Measurements from ENCODE around the gene KIF1A.

The KIF1A gene

GRCh38 chr2:240803191-240803590, 16.8 kb downstream of the KIF1A start:
- Histone ChIP-seq H3K9me3 (ENCODE audit: control insufficient read depth, insufficient read depth, low read length) (no peaks in the 10 kb centered on the region), H3K4me3 (ENCODE audit: low read depth, low read length) (no peak overlapping the region), H3K27me3 (ENCODE audit: control insufficient read depth, insufficient read depth, low read length) (no peaks in the 10 kb centered on the region), H3K9ac (ENCODE audit: low read depth, low read length) (no peak overlapping the region), H3K36me3 (ENCODE audit: control insufficient read depth, insufficient read depth, low read length) (peaks cover 9% of the 10 kb centered on the region), H3K4me1 (ENCODE audit: control insufficient read depth, insufficient read depth, low read length) (no peaks in the 10 kb centered on the region)

DNA sequence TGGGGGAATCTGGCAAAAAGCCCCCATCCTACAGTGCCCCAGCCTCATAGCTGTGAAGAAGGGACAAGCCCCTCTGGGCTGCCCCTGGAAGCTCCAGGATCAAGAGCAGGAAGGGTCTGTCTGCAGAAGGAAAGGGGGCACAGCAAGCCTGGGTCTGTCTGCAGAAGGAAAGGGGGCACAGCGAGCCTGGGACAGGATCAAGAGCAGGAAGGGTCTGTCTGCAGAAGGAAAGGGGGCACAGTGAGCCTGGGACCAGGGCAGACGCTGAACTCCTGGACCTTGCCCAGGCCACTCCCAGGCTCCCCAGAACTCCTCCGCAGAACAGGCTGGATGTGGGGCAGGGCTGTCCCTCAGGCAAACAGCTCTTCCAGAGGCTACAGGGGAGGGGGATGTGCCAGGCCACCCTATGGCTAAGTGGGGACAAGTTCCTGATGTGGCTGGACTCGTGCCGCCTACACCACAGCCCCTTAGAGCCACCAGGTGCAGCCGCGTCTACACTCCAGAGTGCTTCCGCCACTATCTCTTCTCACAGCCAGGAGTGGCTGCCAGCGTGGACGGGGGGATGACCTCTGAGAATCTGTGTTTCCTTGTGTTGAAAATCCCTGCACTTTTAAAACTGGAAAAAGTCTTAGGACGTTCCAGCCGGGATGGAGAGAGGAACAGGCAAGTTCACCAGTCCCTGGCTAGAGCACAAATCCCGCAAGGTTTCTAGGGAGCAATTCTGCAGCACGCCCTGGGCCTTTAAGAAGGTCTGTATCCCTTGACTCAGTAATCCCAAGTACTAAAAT, 20.8 kb downstream of the KIF1A start:
- Histone ChIP-seq H3K4me1 (ENCODE audit: control insufficient read depth, insufficient read depth, low read length) (no peaks in the 10 kb centered on the region), H3K9me3 (ENCODE audit: control insufficient read depth, insufficient read depth, low read length) (no peaks in the 10 kb centered on the region), H3K4me3 (ENCODE audit: low read depth, low read length) (no peak overlapping the region), H3K36me3 (ENCODE audit: control insufficient read depth, insufficient read depth, low read length) (peaks cover 43% of the 10 kb centered on the region), H3K9ac (ENCODE audit: low read depth, low read length) (peak overlapping the region; percentile 1), H3K27me3 (ENCODE audit: control insufficient read depth, insufficient read depth, low read length) (no peaks in the 10 kb centered on the region)

DNA sequence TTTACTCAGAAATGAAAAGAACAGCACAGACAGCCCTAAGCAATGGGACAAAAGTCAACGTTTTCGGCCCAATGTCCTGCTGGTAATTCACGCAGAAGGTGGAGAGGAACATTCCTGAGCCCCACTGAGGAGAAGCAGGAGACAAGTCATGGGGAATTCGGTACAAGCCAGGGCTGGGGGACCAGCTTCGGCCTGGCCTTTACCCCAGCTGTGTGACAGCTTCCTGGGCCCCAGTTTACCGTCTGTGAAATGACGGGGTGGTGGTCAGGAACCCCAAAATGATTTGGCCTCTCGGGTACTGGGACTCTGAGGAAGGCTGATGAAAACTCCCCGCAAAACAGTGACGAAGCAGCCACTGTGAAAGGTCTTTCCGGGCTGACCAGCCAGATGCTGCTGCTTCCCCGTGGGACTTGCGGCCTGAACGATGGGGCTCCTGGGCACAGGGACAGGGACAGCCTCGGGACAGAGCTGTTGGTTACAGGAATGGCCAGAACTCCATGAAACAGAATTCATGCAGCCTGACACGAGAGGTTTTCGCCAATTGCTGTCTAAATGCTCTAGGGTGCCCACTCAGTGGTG, 21.6 kb downstream of the KIF1A start:
- Histone ChIP-seq H3K4me3 (ENCODE audit: low read depth, low read length) (no peak overlapping the region), H3K9me3 (ENCODE audit: control insufficient read depth, insufficient read depth, low read length) (no peaks in the 10 kb centered on the region), H3K4me1 (ENCODE audit: control insufficient read depth, insufficient read depth, low read length) (no peaks in the 10 kb centered on the region), H3K9ac (ENCODE audit: low read depth, low read length) (peak overlapping the region; percentile 1), H3K36me3 (ENCODE audit: control insufficient read depth, insufficient read depth, low read length) (peaks cover 51% of the 10 kb centered on the region), H3K27me3 (ENCODE audit: control insufficient read depth, insufficient read depth, low read length) (no peaks in the 10 kb centered on the region)

DNA sequence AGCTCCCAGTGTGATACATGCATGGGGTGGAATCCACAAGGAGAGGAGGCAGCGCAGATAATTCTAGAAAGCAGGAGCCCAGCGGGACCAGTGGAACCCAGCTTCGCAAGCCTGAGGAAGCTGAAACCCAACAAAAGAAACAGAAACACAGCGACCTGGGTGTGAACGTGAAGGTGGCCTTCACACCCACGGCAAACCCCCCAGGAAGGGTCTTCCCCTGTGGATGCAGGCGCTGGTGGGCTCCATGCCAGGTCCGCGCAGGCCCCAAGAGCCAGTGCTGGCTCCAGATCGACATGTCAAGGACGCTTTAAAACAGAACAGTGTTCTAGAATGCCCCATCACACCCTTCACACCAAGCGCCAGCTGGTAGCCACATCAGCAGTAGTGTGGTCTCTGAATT, 22.1 kb downstream of the KIF1A start:
- Histone ChIP-seq H3K4me1 (ENCODE audit: control insufficient read depth, insufficient read depth, low read length) (no peaks in the 10 kb centered on the region), H3K27me3 (ENCODE audit: control insufficient read depth, insufficient read depth, low read length) (no peaks in the 10 kb centered on the region), H3K36me3 (ENCODE audit: control insufficient read depth, insufficient read depth, low read length) (peaks cover 56% of the 10 kb centered on the region), H3K9ac (ENCODE audit: low read depth, low read length) (no peak overlapping the region), H3K9me3 (ENCODE audit: control insufficient read depth, insufficient read depth, low read length) (no peaks in the 10 kb centered on the region), H3K4me3 (ENCODE audit: low read depth, low read length) (no peak overlapping the region)

- H3K4me1 ChIP-seq (ENCODE audit: control insufficient read depth, insufficient read depth, low read length): no peaks in the 10 kb centered on the region
- no peak overlapping the region for H3K4me3 ChIP-seq (ENCODE audit: low read depth, low read length)
- no peaks in the 10 kb centered on the region for H3K9me3 ChIP-seq (ENCODE audit: control insufficient read depth, insufficient read depth, low read length)
- H3K27me3 ChIP-seq (ENCODE audit: control insufficient read depth, insufficient read depth, low read length): no peaks in the 10 kb centered on the region
- no peak overlapping the region for H3K9ac ChIP-seq (ENCODE audit: low read depth, low read length)
- peaks cover 59% of the 10 kb centered on the region for H3K36me3 ChIP-seq (ENCODE audit: control insufficient read depth, insufficient read depth, low read length)
Observed at GRCh38 chr2:240797500-240797895, 22.5 kb downstream of the KIF1A start.

DNA sequence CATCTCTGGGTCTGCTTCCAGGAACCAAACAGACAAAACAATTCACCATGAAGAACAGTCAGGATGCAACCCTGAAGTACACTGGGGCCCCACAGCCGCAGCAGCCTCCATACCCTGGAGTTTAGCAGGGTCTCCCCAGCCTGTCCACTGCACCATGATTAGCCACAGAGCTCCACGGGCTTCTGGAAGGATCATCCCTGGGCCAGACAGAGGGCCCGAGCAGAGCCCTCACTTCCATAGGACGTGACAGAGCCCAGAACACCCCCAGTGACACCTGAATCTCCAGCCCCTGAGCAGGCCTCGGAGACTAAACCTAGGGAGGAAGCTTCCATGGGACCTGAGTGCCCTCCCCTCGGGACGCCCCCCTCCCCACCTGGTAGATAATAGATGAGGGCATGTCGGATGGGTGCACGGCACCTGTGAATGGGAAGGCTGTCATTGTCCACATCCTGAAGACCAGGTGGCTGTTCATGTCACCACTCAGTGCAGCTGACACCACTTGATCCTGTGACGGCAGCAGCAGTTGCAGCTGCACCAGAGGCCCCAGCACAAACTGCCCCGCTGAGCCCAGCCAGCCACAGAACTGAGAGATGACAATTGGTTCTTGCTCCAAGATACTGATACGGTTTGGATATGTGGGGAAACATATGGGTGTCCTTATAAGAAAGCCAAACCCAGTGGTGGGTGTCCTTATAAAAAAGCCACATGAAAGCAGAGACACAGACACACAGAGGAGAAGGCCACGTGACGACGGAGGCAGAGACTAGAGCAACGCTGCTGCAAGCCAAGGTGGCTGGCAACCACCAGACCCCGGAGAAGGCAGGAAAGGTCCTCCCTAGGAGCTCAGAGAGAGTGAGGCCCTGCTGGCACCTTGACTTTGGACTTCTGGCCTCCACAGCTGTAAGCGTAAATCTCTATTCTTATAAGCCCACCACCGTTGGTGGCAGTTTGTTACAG, 23.2 kb downstream of the KIF1A start:
- Histone ChIP-seq H3K9ac (ENCODE audit: low read depth, low read length) (no peak overlapping the region), H3K27me3 (ENCODE audit: control insufficient read depth, insufficient read depth, low read length) (no peaks in the 10 kb centered on the region), H3K4me1 (ENCODE audit: control insufficient read depth, insufficient read depth, low read length) (no peaks in the 10 kb centered on the region), H3K9me3 (ENCODE audit: control insufficient read depth, insufficient read depth, low read length) (no peaks in the 10 kb centered on the region), H3K36me3 (ENCODE audit: control insufficient read depth, insufficient read depth, low read length) (peaks cover 59% of the 10 kb centered on the region), H3K4me3 (ENCODE audit: low read depth, low read length) (no peak overlapping the region)

DNA sequence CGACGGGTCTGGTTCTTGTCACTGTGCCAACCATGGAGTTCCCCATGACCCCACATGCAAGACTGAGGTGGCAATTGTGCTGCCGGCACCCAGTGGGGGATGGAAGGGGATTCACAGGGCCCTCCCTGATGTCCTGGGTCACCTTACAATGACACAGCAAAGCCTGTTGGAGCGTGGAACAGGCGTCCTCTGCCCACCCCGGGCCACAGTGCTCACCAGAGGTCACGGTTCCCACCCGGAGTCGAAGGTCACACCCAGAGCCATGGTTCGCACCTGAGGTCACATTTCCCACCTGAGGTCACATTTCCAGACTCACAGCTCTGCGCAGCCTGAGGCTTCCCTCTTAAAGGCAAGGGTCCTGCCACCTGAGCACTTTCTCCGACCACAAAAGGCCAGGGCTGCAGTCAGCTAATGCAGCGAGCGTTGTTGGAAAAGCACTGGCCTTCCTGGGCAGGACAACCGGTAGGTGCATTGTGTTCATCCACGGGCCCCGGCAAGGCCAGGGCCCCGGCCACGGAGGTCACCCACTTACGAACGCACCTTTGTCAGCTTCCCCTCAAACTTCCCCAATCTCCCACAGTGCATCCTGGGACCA, 24.0 kb downstream of the KIF1A start:
- Histone ChIP-seq H3K9me3 (ENCODE audit: control insufficient read depth, insufficient read depth, low read length) (no peaks in the 10 kb centered on the region), H3K4me1 (ENCODE audit: control insufficient read depth, insufficient read depth, low read length) (no peaks in the 10 kb centered on the region), H3K4me3 (ENCODE audit: low read depth, low read length) (no peak overlapping the region), H3K9ac (ENCODE audit: low read depth, low read length) (no peak overlapping the region), H3K27me3 (ENCODE audit: control insufficient read depth, insufficient read depth, low read length) (no peaks in the 10 kb centered on the region), H3K36me3 (ENCODE audit: control insufficient read depth, insufficient read depth, low read length) (peaks cover 59% of the 10 kb centered on the region)

DNA sequence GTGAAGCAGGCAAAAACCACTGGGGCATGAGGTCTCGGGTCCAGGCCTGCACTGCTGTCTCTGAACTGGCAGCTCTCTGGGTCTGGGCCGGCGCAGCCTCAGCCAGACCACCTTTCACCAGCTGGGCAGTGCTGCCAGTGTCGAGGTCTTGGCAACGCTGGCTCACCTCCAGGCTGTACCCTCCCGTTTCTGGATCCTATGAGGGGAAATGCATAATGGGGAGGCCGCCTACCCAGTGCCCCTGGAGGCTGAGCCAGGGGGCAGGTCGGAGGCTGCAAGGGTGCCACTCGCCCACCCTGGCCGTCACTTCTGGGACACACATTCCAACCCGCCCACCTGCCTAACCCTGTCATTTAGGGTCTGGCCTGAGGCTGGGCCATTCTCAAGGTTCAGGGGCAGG, 24.6 kb downstream of the KIF1A start:
- Histone ChIP-seq H3K4me3 (ENCODE audit: low read depth, low read length) (no peak overlapping the region), H3K9ac (ENCODE audit: low read depth, low read length) (no peak overlapping the region)

DNA sequence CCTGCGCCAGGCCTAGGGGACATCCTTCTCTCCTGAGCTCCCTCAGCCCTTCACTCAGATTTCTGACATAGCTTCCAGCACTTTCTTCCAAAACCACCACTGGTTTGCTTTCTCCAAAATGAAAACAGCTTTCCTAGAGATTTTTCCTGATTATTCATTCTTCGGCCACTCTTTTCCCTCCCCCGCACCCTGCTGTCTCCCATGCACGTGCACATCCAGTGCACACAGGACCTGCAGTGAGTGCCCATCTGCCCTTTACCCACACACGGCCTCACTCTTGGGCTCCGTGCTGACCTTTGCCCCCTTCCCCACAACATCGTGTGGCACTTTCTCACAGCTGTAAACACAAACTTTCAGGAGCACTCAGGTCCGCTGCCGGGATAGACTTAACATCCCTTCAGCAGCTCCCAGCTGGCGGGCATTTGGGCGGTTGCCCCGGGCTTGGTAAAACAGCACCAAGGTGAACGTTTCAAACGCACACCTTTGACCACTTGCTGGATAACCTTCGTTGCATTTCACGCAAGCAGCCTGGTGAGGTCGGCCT, 25.8 kb downstream of the KIF1A start:
- no peak overlapping the region for H3K9ac ChIP-seq (ENCODE audit: low read depth, low read length)
- no peaks in the 10 kb centered on the region for H3K4me1 ChIP-seq (ENCODE audit: control insufficient read depth, insufficient read depth, low read length)
- H3K4me3 ChIP-seq (ENCODE audit: low read depth, low read length): no peak overlapping the region
- no peaks in the 10 kb centered on the region for H3K27me3 ChIP-seq (ENCODE audit: control insufficient read depth, insufficient read depth, low read length)
- H3K9me3 ChIP-seq (ENCODE audit: control insufficient read depth, insufficient read depth, low read length): no peaks in the 10 kb centered on the region
- H3K36me3 ChIP-seq (ENCODE audit: control insufficient read depth, insufficient read depth, low read length): peaks cover 63% of the 10 kb centered on the region

More for the DNA sequence above, 24.6 kb downstream of the KIF1A start:
- Histone ChIP-seq H3K36me3 (ENCODE audit: control insufficient read depth, insufficient read depth, low read length) (peaks cover 61% of the 10 kb centered on the region), H3K9me3 (ENCODE audit: control insufficient read depth, insufficient read depth, low read length) (no peaks in the 10 kb centered on the region), H3K4me1 (ENCODE audit: control insufficient read depth, insufficient read depth, low read length) (no peaks in the 10 kb centered on the region), H3K27me3 (ENCODE audit: control insufficient read depth, insufficient read depth, low read length) (no peaks in the 10 kb centered on the region)

DNA sequence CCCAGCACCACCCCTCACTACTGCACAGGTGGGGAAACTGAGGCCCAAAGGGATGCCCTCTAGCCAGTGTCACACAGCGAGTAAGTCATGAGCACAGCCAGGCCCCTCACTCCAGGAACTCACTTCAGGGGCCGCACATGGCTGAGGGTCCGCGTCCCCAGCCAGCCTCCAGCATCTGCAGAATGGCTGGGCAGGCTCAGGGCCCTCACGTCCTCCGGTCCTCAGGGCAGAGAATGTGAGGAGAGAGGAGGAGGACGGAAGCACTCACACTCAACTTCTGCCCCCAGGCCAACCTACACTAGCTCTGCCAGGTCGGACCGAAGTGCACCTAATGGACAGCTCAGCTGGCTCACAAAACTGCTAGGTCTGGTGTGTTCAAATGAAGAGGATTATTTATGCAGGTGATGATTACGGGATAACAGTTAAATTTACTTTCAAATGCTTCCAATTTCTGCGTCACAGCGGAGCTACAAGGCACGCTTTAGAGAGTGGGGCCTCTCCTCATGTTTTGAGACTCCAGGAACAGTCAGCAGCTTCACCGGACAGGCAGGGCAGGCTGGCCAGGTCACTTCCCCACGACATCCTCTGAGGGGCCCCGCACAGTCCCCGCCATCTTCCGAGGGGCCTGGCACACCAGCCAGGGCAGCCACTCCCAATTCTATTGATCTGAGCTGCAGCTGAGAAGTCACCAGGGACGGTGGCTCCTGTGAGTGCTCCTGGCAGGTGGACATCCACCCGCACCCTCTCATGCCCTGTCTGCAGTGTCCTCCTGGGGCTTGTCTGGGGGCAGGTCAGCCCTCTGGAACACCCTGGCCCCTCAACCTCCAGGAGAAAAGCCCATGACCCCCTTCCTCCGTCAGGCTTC, 26.5 kb downstream of the KIF1A start:
- H3K9me3 ChIP-seq (ENCODE audit: control insufficient read depth, insufficient read depth, low read length): no peaks in the 10 kb centered on the region
- H3K36me3 ChIP-seq (ENCODE audit: control insufficient read depth, insufficient read depth, low read length): peaks cover 67% of the 10 kb centered on the region
- H3K9ac ChIP-seq (ENCODE audit: low read depth, low read length): no peak overlapping the region
- H3K4me1 ChIP-seq (ENCODE audit: control insufficient read depth, insufficient read depth, low read length): no peaks in the 10 kb centered on the region
- H3K4me3 ChIP-seq (ENCODE audit: low read depth, low read length): no peak overlapping the region
- H3K27me3 ChIP-seq (ENCODE audit: control insufficient read depth, insufficient read depth, low read length): no peaks in the 10 kb centered on the region

All from iPS-15b (cell line).